H1 (cell line): ENCODE data around the gene MPP2.

ENCODE experiments used
- CREB1 ChIP-seq: IDR thresholded peaks from 2 replicates; pipeline ENCODE4 v1.6.1; 2012; ENCODE audit warnings: inconsistent platforms
- MAFK ChIP-seq: IDR thresholded peaks from 2 replicates; pipeline ENCODE4 v1.6.1; 2012; ENCODE audit warnings: low read depth, mild to moderate bottlenecking, improper control_type of control experiment, low read length
- TF ChIP-seq, protein P1 (sequence below), 3 experiments: IDR thresholded peaks; 1 replicate in 2 of 3; 2 replicates in 1 of 3; pipeline versions ENCODE4 v1.5.1 to v1.6.1; 2011; ENCODE audit warnings: low read length in 3 of 3, mild to moderate bottlenecking in 3 of 3, inconsistent platforms in 2 of 3, low read depth in 1 of 3, moderate library complexity in 1 of 3; ENCODE audit not compliant: insufficient read depth in 1 of 3; ENCODE audit errors: control extremely low read depth in 1 of 3

DNA sequence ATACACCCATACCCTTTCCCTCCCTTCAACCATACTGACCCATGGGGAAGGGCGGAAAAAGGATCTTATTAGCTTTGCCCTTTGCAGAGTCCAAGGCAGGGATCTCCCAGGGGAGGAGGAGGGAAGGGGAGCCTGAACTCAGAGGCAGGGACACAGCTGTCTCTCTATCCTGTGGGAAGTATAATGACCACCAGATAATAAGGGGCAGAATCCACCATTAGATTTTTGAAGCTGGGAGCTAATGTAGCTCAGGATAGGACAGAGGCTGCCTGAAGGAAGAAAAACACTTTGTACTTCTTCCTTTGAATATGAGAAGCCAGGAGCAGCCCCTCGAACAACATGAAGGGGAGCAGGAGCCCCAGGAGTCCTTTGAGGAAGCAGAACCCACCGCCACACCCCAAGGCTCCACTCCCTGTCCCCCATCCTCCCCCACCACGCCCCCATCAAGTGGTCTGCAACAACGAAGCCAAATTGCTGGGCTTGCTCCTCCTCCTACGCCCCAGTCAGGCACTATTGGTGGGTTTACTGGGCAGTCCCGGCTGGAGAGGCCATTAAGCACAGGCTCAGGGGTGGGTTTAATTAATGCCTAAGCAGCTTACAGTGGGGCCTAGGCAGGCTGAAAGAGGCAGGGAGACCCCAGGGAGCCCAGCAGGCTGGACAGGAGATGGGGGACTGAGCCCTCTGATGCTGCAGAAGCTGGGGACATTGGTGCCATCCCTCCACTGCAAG, 5.3 kb downstream of the MPP2 start:
- TF ChIP-seq MAFK = no peak
- TF ChIP-seq CREB1 = no peak
- TF ChIP-seq, protein P1, sequence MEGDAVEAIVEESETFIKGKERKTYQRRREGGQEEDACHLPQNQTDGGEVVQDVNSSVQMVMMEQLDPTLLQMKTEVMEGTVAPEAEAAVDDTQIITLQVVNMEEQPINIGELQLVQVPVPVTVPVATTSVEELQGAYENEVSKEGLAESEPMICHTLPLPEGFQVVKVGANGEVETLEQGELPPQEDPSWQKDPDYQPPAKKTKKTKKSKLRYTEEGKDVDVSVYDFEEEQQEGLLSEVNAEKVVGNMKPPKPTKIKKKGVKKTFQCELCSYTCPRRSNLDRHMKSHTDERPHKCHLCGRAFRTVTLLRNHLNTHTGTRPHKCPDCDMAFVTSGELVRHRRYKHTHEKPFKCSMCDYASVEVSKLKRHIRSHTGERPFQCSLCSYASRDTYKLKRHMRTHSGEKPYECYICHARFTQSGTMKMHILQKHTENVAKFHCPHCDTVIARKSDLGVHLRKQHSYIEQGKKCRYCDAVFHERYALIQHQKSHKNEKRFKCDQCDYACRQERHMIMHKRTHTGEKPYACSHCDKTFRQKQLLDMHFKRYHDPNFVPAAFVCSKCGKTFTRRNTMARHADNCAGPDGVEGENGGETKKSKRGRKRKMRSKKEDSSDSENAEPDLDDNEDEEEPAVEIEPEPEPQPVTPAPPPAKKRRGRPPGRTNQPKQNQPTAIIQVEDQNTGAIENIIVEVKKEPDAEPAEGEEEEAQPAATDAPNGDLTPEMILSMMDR (IDR thresholded peaks at IDR 0.05; ENCODE audit: control extremely low read depth in 1 of 3, insufficient read depth in 1 of 3, low read depth in 1 of 3, low read length in 3 of 3) = no peak
